Activated CD8-positive, alpha-beta memory T cell treated with anti-CD3 and anti-CD28 coated beads for 36 hours (primary cell): ENCODE measurements around the gene NR2F2. TPM values are rescaled to one million over a fixed set of nuclear protein-coding genes. Genes with fewer than 3 reads are reported as not detected.

Source experiments
- CTCF ChIA-PET: fragments of 350-600 bp; sonication (Branson Sonifier 250); formaldehyde crosslinking; loops from one replicate; lab custom pipeline; 2021; ENCODE audit warnings: antibody characterized with exemption; lab: Charles Lee
- POLR2A ChIA-PET: fragments of 350-600 bp; sonication (Branson Sonifier 250); formaldehyde crosslinking; loops from one replicate; lab custom pipeline; 2021; ENCODE audit warnings: antibody characterized with exemption; lab: Charles Lee
- total RNA-seq, 2 experiments: library from RNA; stranded (reverse); gene quantifications; one replicate each; pipeline ENCODE4 v1.2.3, GENCODE V29; 2021

The NR2F2 gene
- total RNA-seq, 2 experiments from 2014 or later, result not detected

DNA sequence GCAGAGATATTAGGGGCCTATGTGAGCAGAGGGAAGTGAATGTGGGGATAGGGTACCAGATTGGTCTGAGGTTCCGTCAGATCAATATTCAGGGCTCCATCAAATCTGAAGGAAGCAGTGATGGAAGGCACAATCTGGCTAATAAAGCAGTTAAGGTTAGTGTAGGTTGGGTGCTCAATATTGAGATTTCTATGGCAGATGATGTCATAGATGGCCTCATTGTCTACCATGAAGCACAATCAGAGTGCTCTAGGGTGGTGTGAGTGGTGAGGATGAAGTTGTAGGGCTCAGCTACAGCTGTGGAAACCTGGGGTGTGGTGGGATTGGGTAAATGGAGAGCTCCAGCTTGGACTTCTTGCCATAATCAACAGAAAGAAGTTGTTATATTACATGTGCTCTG is 58.2 kb downstream of the NR2F2 start:
- POLR2A ChIA-PET, result no interaction called here
- CTCF ChIA-PET, result no interaction called here
